ENCODE data around the gene PTPRU. TPM values are rescaled to one million over a fixed set of nuclear protein-coding genes. Genes with fewer than 3 reads are reported as not detected.

PTPRU gene
- total RNA-seq, 4 donors from 2014 or later, result 12.9 to 17.9 (median 14.7) TPM

- no peak for TF ChIP-seq CTCF (IDR thresholded peaks at IDR 0.05; ENCODE audit: low read depth)
These were observed 45.2 kb downstream of the PTPRU start for GRCh38 chr1:29281571-29281970.

- TF ChIP-seq CTCF (IDR thresholded peaks at IDR 0.05; ENCODE audit: low read depth), result no peak
These were observed 46.0 kb downstream of the PTPRU start for GRCh38 chr1:29282135-29282923.

GRCh38 chr1:29282924-29283803, 46.8 kb downstream of the PTPRU start:
- no peak for TF ChIP-seq CTCF (IDR thresholded peaks at IDR 0.05; ENCODE audit: low read depth)

GRCh38 chr1:29283804-29284195, 47.5 kb downstream of the PTPRU start:
- TF ChIP-seq CTCF (IDR thresholded peaks at IDR 0.05; ENCODE audit: low read depth), result no peak

GRCh38 chr1:29284286-29284960, 48.1 kb downstream of the PTPRU start:
- TF ChIP-seq CTCF (IDR thresholded peaks at IDR 0.05; ENCODE audit: low read depth), result no peak

GRCh38 chr1:29284961-29285560, 48.7 kb downstream of the PTPRU start:
- no peak for TF ChIP-seq CTCF (IDR thresholded peaks at IDR 0.05; ENCODE audit: low read depth)
